Stimulated activated CD4-positive, alpha-beta T cell treated with anti-CD3 and anti-CD28 coated beads, Interleukin-4, amount 100 ng/mL, for 24 hours (primary cell): ENCODE measurements around the gene SLC35G1.

Source experiments
- DNase-seq: peaks from one replicate; pipeline ENCODE4 v3.0.0-alpha.2; 2020

Gene SLC35G1

DNA sequence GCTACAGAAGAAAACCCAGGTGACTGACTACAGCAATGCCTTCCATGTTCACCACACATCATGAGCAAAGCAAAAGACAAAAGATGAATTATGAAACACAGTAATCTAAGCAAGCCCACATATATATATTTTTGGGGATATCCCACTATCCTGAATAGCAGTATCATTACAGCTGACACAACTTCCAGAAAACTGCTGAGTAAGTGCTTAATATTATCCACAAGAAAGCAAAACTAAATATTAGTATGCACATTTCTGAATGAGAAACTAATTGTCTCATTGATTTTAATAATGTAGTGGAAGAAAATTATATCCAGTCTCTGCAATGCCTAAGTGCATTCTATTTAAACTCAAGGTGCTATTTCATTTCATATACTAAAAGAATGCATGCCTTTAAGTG, 14.5 kb upstream of the SLC35G1 start:
- DNase-seq = no peak

GRCh38 chr10:93894516-93895378, 969 bp downstream of the SLC35G1 start:
- no peak for DNase-seq

- DNase-seq = no peak
These were observed 3.4 kb downstream of the SLC35G1 start for GRCh38 chr10:93897070-93897780.

DNA sequence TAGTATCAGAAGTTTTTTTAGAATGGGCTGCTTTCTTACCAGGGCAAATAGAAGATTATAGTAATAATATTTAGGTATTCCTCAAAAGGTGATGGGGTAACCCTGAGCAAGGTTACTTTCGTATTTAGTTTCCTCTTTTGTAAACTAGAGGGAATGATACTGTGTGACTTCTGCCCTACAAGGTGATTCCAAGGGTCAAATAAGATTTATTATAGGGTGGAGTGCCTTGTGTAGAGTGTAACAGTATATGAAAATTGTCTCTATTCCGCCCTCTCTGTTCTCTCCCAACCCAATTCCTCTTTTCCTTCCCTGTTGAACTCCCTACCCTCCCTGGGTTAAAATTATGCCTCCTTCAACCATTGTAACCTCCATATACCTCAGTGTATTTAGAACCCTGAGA, 5.3 kb downstream of the SLC35G1 start:
- no peak for DNase-seq

DNA sequence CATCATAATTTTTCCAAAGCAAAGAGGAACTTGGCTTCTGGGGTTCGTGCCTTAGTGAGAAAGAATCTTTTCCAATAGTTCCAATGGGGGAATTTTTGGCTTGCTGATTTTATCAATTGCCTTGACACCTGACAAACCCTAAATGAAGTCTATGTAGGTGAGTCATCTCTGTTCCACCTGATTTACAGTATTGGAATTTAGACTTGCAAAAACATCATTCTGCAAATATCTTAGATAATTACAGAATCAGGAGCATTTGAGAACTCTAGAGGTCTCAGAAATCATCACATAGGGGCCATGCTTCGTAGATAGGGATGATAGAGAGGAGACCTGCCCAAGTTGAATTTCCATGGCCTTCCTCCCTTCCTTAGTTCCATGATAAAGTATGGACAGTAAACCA, 9.3 kb downstream of the SLC35G1 start:
- no peak for DNase-seq

- DNase-seq = no peak
These were observed 11.1 kb downstream of the SLC35G1 start for GRCh38 chr10:93904901-93905300.

DNA sequence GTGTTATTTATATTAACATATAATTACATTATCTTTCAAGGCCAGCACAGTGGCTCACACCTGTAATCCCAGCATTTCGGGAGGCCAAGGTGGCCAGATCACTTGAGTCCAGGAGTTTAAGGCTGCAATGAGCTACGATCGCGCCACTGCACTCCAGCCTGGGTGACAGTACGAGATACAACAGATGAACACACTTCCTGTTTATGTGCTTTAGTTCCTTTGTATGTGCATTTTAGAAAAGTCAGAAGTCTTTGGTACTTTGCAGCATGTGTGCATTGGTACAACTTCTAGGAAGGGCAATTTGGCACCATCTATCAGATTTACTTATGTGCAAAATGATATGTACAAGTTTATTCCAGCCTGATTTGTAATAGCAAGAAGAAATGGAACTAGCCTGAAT, 13.3 kb downstream of the SLC35G1 start:
- DNase-seq = no peak

GRCh38 chr10:93911866-93912265, 18.1 kb downstream of the SLC35G1 start:
- DNase-seq = no peak

- DNase-seq = no peak
These were observed 18.7 kb downstream of the SLC35G1 start for GRCh38 chr10:93912444-93912843.

- no peak for DNase-seq
These were observed 19.9 kb downstream of the SLC35G1 start for GRCh38 chr10:93913706-93914105.

- no peak for DNase-seq
These were observed 21.8 kb downstream of the SLC35G1 start for GRCh38 chr10:93915598-93915997.

GRCh38 chr10:93916257-93917063, 22.7 kb downstream of the SLC35G1 start:
- no peak for DNase-seq

GRCh38 chr10:93917064-93917391, 23.2 kb downstream of the SLC35G1 start:
- no peak for DNase-seq

GRCh38 chr10:93917821-93918220, 24.0 kb downstream of the SLC35G1 start:
- no peak for DNase-seq

DNA sequence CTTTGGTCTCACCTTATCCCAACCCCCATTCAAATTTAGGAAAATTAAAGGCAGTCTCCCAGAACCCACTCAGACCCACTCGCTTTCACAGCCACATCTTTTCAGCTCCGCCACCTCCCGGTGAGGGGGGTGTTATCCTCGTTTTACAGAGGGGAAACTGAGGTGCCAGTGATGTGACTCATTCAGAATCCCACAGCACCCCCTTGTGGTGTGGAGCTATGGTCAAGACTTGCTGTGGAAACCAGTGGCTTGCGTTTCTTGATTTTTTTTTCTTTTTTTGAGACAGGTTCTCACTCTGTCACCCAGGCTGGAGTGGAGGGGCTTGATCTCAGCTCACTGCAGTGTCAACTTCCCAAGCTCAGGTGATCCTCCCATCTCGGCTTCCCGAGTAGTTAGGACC, 27.6 kb downstream of the SLC35G1 start:
- peak; percentile 16 for DNase-seq

DNA sequence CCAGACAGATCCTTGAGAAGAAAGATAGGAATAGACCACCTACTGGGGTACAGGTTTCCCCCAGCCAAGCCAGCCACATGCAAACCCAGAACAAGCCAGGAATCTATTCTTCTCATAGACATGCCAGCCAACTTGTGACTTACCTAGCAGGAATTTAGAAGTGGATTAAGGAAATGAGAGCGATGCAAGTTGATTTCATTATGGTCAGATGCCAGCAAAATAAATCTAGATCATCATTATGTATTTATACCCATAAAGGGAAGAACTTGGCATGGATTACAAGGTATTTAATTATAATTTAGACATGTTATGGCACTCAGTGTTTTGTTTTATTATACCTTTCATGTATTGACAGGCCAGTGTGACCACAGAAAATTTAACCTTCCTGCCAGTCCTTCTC, 32.8 kb downstream of the SLC35G1 start:
- no peak for DNase-seq

DNA sequence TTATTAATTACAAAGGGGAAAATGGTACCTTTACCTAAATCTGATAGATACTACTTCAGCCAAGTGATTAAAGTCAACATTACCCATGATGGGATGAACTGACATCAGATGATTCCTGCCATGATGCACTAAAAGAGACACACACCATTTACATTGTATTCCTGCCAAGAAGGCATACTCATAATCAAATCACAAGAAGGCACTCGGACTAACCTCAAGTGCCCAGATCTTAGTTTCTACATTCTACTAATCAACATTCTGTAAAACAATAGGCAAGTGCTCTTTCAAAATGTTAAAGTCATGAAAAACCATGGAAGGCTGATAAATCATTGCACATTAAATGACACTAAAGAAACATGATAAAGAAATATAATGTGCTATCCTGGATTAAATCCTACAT, 44.4 kb downstream of the SLC35G1 start:
- DNase-seq = no peak

GRCh38 chr10:93940881-93941280, 47.1 kb downstream of the SLC35G1 start:
- DNase-seq = no peak

- DNase-seq = no peak
These were observed 47.8 kb downstream of the SLC35G1 start for GRCh38 chr10:93941606-93942005.

GRCh38 chr10:93945819-93946218, 52.0 kb downstream of the SLC35G1 start:
- no peak for DNase-seq

DNA sequence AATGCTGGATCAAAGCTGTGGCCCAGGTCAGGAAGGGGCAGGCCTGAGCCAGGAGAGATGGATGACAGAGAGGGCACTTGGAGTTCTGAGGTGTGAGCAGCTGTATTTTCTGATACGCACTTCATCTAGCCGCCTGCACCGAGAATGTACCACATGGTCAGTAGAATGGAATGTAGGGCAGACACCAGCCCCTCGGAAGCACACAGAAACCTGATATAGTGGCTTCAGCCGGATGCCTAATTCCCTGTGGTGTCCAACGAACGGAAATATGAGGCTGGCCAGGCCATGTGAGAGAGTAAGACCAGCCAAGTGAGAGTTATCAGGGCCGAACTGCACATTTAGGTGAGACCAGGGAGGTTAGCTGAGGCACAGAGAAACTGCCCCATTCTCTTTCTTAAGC, 53.3 kb downstream of the SLC35G1 start:
- DNase-seq = no peak

DNA sequence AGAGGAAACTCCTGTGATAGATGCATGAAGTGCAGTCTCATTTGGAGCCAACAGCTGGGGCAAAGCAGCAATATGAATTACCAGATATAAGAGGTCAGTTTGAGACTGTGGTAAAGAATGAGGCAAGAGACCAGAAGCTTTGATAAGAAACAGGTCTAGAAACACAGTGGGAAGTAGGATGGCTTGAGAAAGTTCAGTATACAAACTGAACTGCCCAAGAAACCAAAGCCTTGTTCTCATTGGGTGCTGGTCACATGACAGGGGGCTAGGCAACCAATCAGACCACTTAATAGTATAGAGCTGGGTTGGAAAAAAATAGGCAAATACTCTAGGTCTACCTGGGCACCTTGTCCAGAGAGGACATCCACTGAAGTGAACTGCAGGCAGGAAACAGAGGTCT, 53.7 kb downstream of the SLC35G1 start:
- DNase-seq = no peak

- DNase-seq = no peak
These were observed 58.1 kb downstream of the SLC35G1 start for GRCh38 chr10:93951905-93952304.
